Mesendoderm (in vitro differentiated cells): Measurements from ENCODE around the gene ZNRD2.

ENCODE experiments used
- DNase-seq: peaks from one replicate; pipeline ENCODE4 v3.0.0; 2013
- H2AK5ac ChIP-seq: 2 replicates; pipeline ENCODE4 v1.6.1; 2013; ENCODE audit warnings: low read length, inconsistent platforms
- H2BK120ac ChIP-seq: 2 replicates; pipeline ENCODE4 v1.6.1; 2013; ENCODE audit warnings: low read depth, mild to moderate bottlenecking, low read length, moderate library complexity, mixed read lengths
- H2BK15ac ChIP-seq: replicated peaks from 2 replicates; pipeline ENCODE4 v1.6.1; 2013; ENCODE audit warnings: low read depth, mild to moderate bottlenecking, moderate library complexity
- H2BK5ac ChIP-seq: 2 replicates; pipeline ENCODE4 v1.6.1; 2013; ENCODE audit warnings: low read length, inconsistent platforms
- H3K18ac ChIP-seq: 2 replicates; pipeline ENCODE4 v1.6.1; 2013; ENCODE audit warnings: mild to moderate bottlenecking, low read length, mixed read lengths
- H3K23ac ChIP-seq: one replicate; pipeline ENCODE4 v1.6.1; 2013; ENCODE audit warnings: low read length
- H3K27ac ChIP-seq: 2 replicates; pipeline ENCODE4 v1.5.1; 2013; ENCODE audit warnings: low read depth, mild to moderate bottlenecking, inconsistent platforms, low read length, moderate library complexity
- H3K27me3 ChIP-seq: 2 replicates; pipeline ENCODE4 v1.6.1; 2013; ENCODE audit warnings: low read length, control low read depth, mild to moderate bottlenecking, inconsistent platforms; ENCODE audit not compliant: insufficient read depth, poor library complexity
- H3K36me3 ChIP-seq: 2 replicates; pipeline ENCODE4 v1.6.1; 2013; ENCODE audit warnings: low read length, inconsistent platforms; ENCODE audit not compliant: control insufficient read depth, insufficient read depth
- H3K4ac ChIP-seq: one replicate; pipeline ENCODE4 v1.6.1; 2013; ENCODE audit warnings: low read depth, mild to moderate bottlenecking, low read length, moderate library complexity
- H3K4me1 ChIP-seq: 2 replicates; pipeline ENCODE4 v1.6.1; 2013; ENCODE audit warnings: low read depth, low read length, inconsistent platforms; ENCODE audit not compliant: control insufficient read depth
- H3K4me2 ChIP-seq: 2 replicates; pipeline ENCODE4 v1.6.1; 2013; ENCODE audit warnings: low read length
- H3K4me3 ChIP-seq: 2 replicates; pipeline ENCODE4 v1.5.1; 2013; ENCODE audit warnings: mild to moderate bottlenecking, low read length
- H3K56ac ChIP-seq: one replicate; pipeline ENCODE4 v1.6.1; 2013; ENCODE audit warnings: low read length
- H3K79me1 ChIP-seq: 2 replicates; pipeline ENCODE4 v1.6.1; 2013; ENCODE audit warnings: low read length, inconsistent platforms
- H3K79me2 ChIP-seq: 2 replicates; pipeline ENCODE4 v1.6.1; 2013; ENCODE audit warnings: mild to moderate bottlenecking, low read length; ENCODE audit not compliant: control insufficient read depth, insufficient read depth
- H3K9ac ChIP-seq: 2 replicates; pipeline ENCODE4 v1.6.1; 2013; ENCODE audit warnings: low read length, inconsistent platforms
- H4K5ac ChIP-seq: one replicate; pipeline ENCODE4 v1.6.1; 2013; ENCODE audit warnings: low read length
- H4K8ac ChIP-seq: one replicate; pipeline ENCODE4 v1.6.1; 2013; ENCODE audit warnings: low read depth, mild to moderate bottlenecking, control low read depth, low read length, moderate library complexity
- WGBS: extraction: QIAGEN DNeasy Blood & Tissue Kit; methylation state at CpG from one replicate; pipeline ENCODE4 v1.1.7; 2013; ENCODE audit warnings: low lambda C conversion rate, missing lambda C conversion rate; ENCODE audit not compliant: insufficient coverage; ENCODE audit errors: extremely low coverage; 5-methylcytosine and 5-hydroxymethylcytosine counted together

Gene ZNRD2

DNA sequence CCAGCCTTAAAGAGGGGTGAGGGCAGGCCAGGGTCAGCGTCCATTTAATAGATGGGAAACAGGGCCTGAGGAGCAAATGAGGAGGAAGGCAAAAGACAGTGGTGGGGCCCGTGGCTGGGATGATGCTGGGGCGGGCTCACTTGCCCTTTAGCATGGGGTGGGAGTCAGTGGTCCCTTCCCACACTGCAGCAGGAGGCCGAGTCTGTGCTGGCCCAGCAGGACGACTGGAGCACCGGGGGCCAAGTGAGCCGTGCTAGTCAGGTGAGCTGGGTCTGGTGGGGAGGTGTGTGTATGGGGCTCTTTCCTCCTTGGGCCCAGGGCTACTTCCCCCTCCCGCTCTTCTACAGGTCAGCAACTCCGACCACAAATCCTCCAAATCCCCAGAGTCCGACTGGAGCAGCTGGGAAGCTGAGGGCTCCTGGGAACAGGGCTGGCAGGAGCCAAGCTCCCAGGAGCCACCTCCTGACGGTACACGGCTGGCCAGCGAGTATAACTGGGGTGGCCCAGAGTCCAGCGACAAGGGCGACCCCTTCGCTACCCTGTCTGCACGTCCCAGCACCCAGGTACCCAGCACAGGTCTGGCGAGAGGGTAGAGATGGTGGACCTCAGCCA lies 32.6 kb upstream of the ZNRD2 start:
- H3K27me3 ChIP-seq, result no peaks in the 10 kb centered on the region
- no peak overlapping the region for H4K8ac ChIP-seq
- no peak overlapping the region for H3K23ac ChIP-seq
- no peak overlapping the region for H2BK120ac ChIP-seq
- DNase-seq, result no peak
- H3K4me2 ChIP-seq, result no peak overlapping the region
- no peak overlapping the region for H2BK15ac ChIP-seq
- H3K4me1 ChIP-seq, result peaks cover 3% of the 10 kb centered on the region
- H3K79me1 ChIP-seq, result no peaks in the 10 kb centered on the region
- no peak overlapping the region for H3K27ac ChIP-seq
- H3K36me3 ChIP-seq, result peaks cover 6% of the 10 kb centered on the region
- H3K9ac ChIP-seq, result no peak overlapping the region
- no peak overlapping the region for H3K4ac ChIP-seq
- H3K79me2 ChIP-seq, result no peaks in the 10 kb centered on the region
- no peak overlapping the region for H2AK5ac ChIP-seq
- no peak overlapping the region for H2BK5ac ChIP-seq
- WGBS, result no CpG with 5 or more reads among the region's 18 CpGs
- H4K5ac ChIP-seq, result no peak overlapping the region
- no peak overlapping the region for H3K18ac ChIP-seq
- no peak overlapping the region for H3K4me3 ChIP-seq
- no peak overlapping the region for H3K56ac ChIP-seq

DNA sequence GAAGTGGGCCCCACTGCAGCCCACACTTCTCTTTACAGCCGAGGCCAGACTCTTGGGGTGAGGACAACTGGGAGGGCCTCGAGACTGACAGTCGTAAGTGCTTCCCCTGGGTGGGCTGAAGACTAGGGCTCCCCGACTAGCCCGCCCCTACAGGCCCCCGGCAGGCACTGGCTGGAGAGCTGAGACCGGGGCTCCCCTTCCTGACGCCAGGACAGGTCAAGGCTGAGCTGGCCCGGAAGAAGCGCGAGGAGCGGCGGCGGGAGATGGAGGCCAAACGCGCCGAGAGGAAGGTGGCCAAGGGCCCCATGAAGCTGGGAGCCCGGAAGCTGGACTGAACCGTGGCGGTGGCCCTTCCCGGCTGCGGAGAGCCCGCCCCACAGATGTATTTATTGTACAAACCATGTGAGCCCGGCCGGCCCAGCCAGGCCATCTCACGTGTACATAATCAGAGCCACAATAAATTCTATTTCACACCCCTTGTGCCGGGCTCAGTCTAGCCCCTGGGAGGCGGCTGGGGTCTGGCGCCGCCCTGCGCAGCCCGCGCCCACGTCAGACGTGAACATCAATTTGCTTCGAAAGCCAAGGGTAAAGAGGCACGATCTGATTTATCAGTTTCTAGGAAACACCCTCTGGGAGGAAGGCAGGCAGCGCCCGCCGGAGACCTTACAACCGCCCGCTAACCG lies 31.9 kb upstream of the ZNRD2 start:
- no peak overlapping the region for H2BK120ac ChIP-seq
- no peak for DNase-seq
- no peak overlapping the region for H3K4me2 ChIP-seq
- no peak overlapping the region for H3K23ac ChIP-seq
- no peak overlapping the region for H3K9ac ChIP-seq
- no peak overlapping the region for H4K5ac ChIP-seq
- H3K79me1 ChIP-seq, result no peaks in the 10 kb centered on the region
- H3K27ac ChIP-seq, result no peak overlapping the region
- H2BK15ac ChIP-seq, result no peak overlapping the region
- H3K4me3 ChIP-seq, result no peak overlapping the region
- no peak overlapping the region for H3K18ac ChIP-seq
- no peak overlapping the region for H3K4ac ChIP-seq
- H4K8ac ChIP-seq, result no peak overlapping the region
- H3K79me2 ChIP-seq, result no peaks in the 10 kb centered on the region
- WGBS, result no CpG with 5 or more reads among the region's 43 CpGs
- peaks cover 3% of the 10 kb centered on the region for H3K4me1 ChIP-seq
- no peak overlapping the region for H2AK5ac ChIP-seq
- H3K36me3 ChIP-seq, result peaks cover 4% of the 10 kb centered on the region
- no peak overlapping the region for H2BK5ac ChIP-seq
- no peaks in the 10 kb centered on the region for H3K27me3 ChIP-seq
- no peak overlapping the region for H3K56ac ChIP-seq

DNA sequence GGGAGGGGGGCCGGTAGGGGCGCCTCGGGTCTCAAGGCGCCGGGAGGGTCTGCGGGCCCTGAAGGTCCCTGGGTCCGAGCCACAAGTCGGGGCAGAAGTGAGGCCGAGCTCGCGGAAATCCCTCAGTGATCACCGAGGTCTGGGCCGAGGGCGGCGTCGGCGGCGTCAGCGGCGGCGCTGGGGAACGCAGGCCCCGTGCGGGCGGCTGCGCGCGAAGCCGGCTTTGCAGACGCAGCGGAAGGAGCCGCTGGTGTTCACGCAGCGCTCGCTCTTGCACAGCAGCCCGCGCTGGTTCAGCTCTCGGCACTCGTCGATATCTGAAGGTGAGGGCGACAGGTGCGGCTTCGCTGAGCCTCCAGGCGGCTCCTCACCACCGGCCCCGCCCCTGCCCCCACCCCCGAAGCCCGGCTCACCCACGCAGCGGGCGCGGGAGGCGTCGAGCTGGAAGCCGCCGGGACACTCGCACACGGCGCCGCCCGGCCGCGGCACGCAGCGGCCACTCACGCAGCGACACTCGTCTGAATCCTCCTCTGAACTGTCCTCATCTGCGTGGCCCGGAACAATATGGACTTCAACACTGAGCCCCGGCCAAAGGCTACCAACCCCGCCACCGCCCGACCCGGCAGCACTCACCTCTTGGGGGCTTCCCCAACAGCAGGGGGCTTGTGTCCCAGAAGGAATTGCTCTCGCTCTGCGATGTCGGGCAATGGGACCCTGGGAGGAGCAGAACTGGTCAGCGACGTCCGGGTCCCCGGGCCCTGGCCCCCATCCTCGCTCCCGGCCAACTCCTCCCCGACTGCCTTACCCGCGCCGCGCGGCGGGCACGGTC lies 31.1 kb upstream of the ZNRD2 start:
- H3K4me3 ChIP-seq, result no peak overlapping the region

DNA sequence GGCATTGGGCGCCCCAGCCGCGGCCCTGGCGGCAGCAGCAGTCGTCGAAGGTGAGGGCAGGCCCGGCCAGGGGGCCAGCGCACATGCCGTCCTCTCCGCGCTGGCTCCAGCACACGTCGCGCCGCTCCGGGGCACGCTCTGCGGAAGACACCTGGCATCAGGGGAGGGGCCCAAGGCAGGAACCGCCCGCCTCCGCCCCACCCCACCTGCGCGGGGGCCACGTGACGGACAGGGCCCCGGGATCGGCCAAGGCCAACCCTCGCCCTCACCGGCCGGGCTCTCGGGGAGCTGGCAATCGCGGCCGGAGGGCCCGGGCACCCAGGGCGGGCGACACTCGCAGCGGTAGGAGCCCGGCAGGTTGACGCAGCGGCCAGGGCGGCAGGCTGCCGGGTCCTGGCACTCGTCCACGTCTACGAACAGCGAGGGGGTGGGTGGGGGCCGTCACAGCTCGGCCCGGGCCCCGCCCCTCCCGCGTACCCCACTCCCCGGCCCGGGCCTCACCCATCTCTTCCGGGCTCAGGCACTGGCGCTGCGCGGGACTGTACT lies 30.5 kb upstream of the ZNRD2 start:
- Histone ChIP-seq H2AK5ac (no peak overlapping the region), H4K5ac (no peak overlapping the region), H3K4me3 (no peak overlapping the region), H3K4ac (no peak overlapping the region), H3K4me2 (peak overlapping the region; percentile 98), H2BK15ac (no peak overlapping the region), H3K36me3 (peaks cover 4% of the 10 kb centered on the region), H2BK120ac (no peak overlapping the region), H4K8ac (no peak overlapping the region), H2BK5ac (no peak overlapping the region), H3K79me2 (no peaks in the 10 kb centered on the region), H3K79me1 (no peaks in the 10 kb centered on the region), H3K56ac (peak overlapping the region; percentile 67), H3K27me3 (no peaks in the 10 kb centered on the region), H3K18ac (no peak overlapping the region), H3K23ac (peak overlapping the region; percentile 89), H3K9ac (peak overlapping the region; percentile 49), H3K27ac (no peak overlapping the region), H3K4me1 (peaks cover 3% of the 10 kb centered on the region)
- DNase-seq, result peak; percentile 57
- no CpG with 5 or more reads among the region's 60 CpGs for WGBS

More for the DNA sequence above, 31.1 kb upstream of the ZNRD2 start:
- DNase-seq, result peak; percentile 59
- peaks cover 4% of the 10 kb centered on the region for H3K36me3 ChIP-seq
- peaks cover 3% of the 10 kb centered on the region for H3K4me1 ChIP-seq
- H3K56ac ChIP-seq, result peak overlapping the region; percentile 56
- no peak overlapping the region for H4K5ac ChIP-seq
- H3K79me2 ChIP-seq, result no peaks in the 10 kb centered on the region
- H2BK15ac ChIP-seq, result no peak overlapping the region
- no peak overlapping the region for H3K9ac ChIP-seq
- H2BK5ac ChIP-seq, result no peak overlapping the region
- H3K27me3 ChIP-seq, result no peaks in the 10 kb centered on the region
- no peaks in the 10 kb centered on the region for H3K79me1 ChIP-seq
- no peak overlapping the region for H4K8ac ChIP-seq
- H3K4me2 ChIP-seq, result peak overlapping the region; percentile 98
- H3K27ac ChIP-seq, result no peak overlapping the region
- H3K23ac ChIP-seq, result peak overlapping the region; percentile 24
- no peak overlapping the region for H3K18ac ChIP-seq
- H2BK120ac ChIP-seq, result no peak overlapping the region
- no CpG with 5 or more reads among the region's 92 CpGs for WGBS
- H2AK5ac ChIP-seq, result no peak overlapping the region
- H3K4ac ChIP-seq, result no peak overlapping the region

DNA sequence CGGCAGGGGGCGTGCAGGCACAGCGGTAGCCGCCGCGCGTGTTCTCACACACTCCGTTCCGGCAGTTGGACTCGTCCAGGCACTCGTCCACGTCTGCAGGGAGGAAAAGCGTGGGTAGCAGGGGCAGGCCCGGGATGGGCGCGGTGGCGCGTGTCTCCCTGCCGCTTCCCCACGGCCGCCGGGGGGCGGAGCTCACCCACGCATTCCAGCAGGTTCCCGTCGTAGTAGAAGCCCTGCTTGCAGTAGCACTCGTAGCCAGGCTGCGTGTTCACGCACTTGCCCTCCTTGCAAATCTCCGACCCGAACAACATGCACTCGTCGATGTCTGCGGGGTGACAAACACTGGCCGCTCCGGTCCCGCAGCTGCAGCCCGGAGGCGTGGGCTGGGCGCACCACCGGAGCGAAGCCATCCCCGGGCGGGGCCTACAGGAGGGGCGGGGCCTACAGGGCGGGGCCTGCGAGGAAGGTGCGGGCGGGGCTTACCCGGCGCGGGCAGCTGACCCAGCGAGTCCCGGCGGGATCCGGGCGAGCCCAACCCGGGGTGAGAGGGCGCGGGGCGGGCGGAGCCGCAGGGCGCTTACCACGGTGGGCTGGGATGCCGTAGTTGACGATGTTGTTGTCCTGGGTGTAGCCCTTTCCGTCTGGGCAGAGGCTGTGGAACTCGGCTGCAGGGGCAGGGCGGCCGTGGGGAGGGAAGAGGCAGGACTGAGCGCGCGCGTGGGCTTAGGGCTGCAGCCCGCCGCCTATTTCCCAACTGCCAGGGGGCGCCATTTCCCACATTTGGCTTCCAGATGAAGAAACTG lies 29.8 kb upstream of the ZNRD2 start:
- Histone ChIP-seq H3K4me1 (peaks cover 3% of the 10 kb centered on the region), H3K27ac (no peak overlapping the region), H3K4ac (no peak overlapping the region), H3K4me3 (no peak overlapping the region), H2BK5ac (no peak overlapping the region), H3K36me3 (peaks cover 3% of the 10 kb centered on the region), H3K27me3 (no peaks in the 10 kb centered on the region), H3K4me2 (peak overlapping the region; percentile 98), H4K8ac (no peak overlapping the region), H3K9ac (peak overlapping the region; percentile 69), H3K18ac (no peak overlapping the region), H2BK120ac (no peak overlapping the region), H3K23ac (peak overlapping the region; percentile 89), H4K5ac (no peak overlapping the region), H3K56ac (peak overlapping the region; percentile 93), H2AK5ac (no peak overlapping the region), H3K79me2 (no peaks in the 10 kb centered on the region), H2BK15ac (no peak overlapping the region), H3K79me1 (no peaks in the 10 kb centered on the region)
- WGBS, result no CpG with 5 or more reads among the region's 78 CpGs
- peak; percentile 94 for DNase-seq
